Activated naive CD4-positive, alpha-beta T cell treated with anti-CD3 and anti-CD28 coated beads, Interleukin-2, amount 10 ng/mL, durations not matched to agents 7 days and 5 days (primary cell): ENCODE data around the gene CDRT4.
A peak's percentile ranks its signal among the peaks of the same experiment; 100 is the strongest.

Source experiments
- CTCF ChIA-PET: fragments of 350-600 bp; sonication (Branson Sonifier 250); formaldehyde crosslinking; loops from one replicate; lab custom pipeline; 2021; ENCODE audit warnings: antibody characterized with exemption; lab: Charles Lee
- DNase-seq: peaks from one replicate; pipeline ENCODE4 v3.0.0-alpha.2; 2020
- H3K27ac Mint-ChIP-seq: one replicate; pipeline ENCODE4 v1.8.0; 2021; ENCODE audit warnings: mild to moderate bottlenecking, moderate library complexity, mixed read lengths
- H3K27me3 Mint-ChIP-seq: one replicate; pipeline ENCODE4 v1.8.0; 2021; ENCODE audit warnings: mild to moderate bottlenecking, mixed read lengths
- H3K36me3 Mint-ChIP-seq: one replicate; pipeline ENCODE4 v1.8.0; 2021; ENCODE audit warnings: mixed read lengths
- H3K4me1 Mint-ChIP-seq: one replicate; pipeline ENCODE4 v1.8.0; 2021; ENCODE audit warnings: mixed read lengths
- H3K4me3 Mint-ChIP-seq: one replicate; pipeline ENCODE4 v1.8.0; 2021; ENCODE audit warnings: mild to moderate bottlenecking, moderate library complexity, mixed read lengths
- H3K9me3 Mint-ChIP-seq: one replicate; pipeline ENCODE4 v1.8.0; 2021; ENCODE audit warnings: mixed read lengths

Gene CDRT4

GRCh38 chr17:15457723-15458094 is 9.7 kb downstream of the CDRT4 start:
- H3K4me1 Mint-ChIP-seq = no peaks in the 10 kb centered on the region
- no peaks in the 10 kb centered on the region for H3K36me3 Mint-ChIP-seq
- no peaks in the 10 kb centered on the region for H3K27me3 Mint-ChIP-seq
- H3K27ac Mint-ChIP-seq = no peak overlapping the region
- CTCF ChIA-PET = no interaction called here
- no peak for DNase-seq
- H3K4me3 Mint-ChIP-seq = no peak overlapping the region
- peaks cover 6% of the 10 kb centered on the region for H3K9me3 Mint-ChIP-seq

- H3K27me3 Mint-ChIP-seq = no peaks in the 10 kb centered on the region
- H3K9me3 Mint-ChIP-seq = peaks cover 6% of the 10 kb centered on the region
- DNase-seq = no peak
- H3K27ac Mint-ChIP-seq = no peak overlapping the region
- H3K4me1 Mint-ChIP-seq = no peaks in the 10 kb centered on the region
- H3K36me3 Mint-ChIP-seq = no peaks in the 10 kb centered on the region
- no peak overlapping the region for H3K4me3 Mint-ChIP-seq
- CTCF ChIA-PET = interaction anchor here (0.7 kb wide), 1 partner anchor 21 kb away, joined by 3 read pairs; no protein-coding TSS in a partner anchor
Observed at GRCh38 chr17:15456972-15457722, 10.3 kb downstream of the CDRT4 start.

GRCh38 chr17:15456496-15456895 is 10.9 kb downstream of the CDRT4 start:
- Mint-ChIP-seq H3K9me3 (peaks cover 6% of the 10 kb centered on the region), H3K36me3 (no peaks in the 10 kb centered on the region), H3K4me1 (no peaks in the 10 kb centered on the region), H3K4me3 (no peak overlapping the region), H3K27me3 (no peaks in the 10 kb centered on the region), H3K27ac (no peak overlapping the region)
- CTCF ChIA-PET = interaction anchor here (0.7 kb wide), 1 partner anchor 20 kb away, joined by 3 read pairs; no protein-coding TSS in a partner anchor
- DNase-seq = no peak

GRCh38 chr17:15454346-15454745 is 13.1 kb downstream of the CDRT4 start:
- no peak for DNase-seq
- CTCF ChIA-PET = no interaction called here
- H3K4me3 Mint-ChIP-seq = no peak overlapping the region

GRCh38 chr17:15453782-15454181 is 13.6 kb downstream of the CDRT4 start:
- H3K4me3 Mint-ChIP-seq = no peak overlapping the region
- H3K9me3 Mint-ChIP-seq = peaks cover 6% of the 10 kb centered on the region
- CTCF ChIA-PET = no interaction called here
- no peak overlapping the region for H3K27ac Mint-ChIP-seq
- DNase-seq = no peak
- H3K27me3 Mint-ChIP-seq = no peaks in the 10 kb centered on the region
- no peaks in the 10 kb centered on the region for H3K36me3 Mint-ChIP-seq
- no peaks in the 10 kb centered on the region for H3K4me1 Mint-ChIP-seq

More at GRCh38 chr17:15454346-15454745, 13.1 kb downstream of the CDRT4 start:
- no peaks in the 10 kb centered on the region for H3K36me3 Mint-ChIP-seq
- no peaks in the 10 kb centered on the region for H3K27me3 Mint-ChIP-seq
- H3K4me1 Mint-ChIP-seq = no peaks in the 10 kb centered on the region
- H3K9me3 Mint-ChIP-seq = peaks cover 6% of the 10 kb centered on the region
- H3K27ac Mint-ChIP-seq = no peak overlapping the region

GRCh38 chr17:15453246-15453645 is 14.2 kb downstream of the CDRT4 start:
- H3K36me3 Mint-ChIP-seq = no peaks in the 10 kb centered on the region
- DNase-seq = no peak
- H3K27ac Mint-ChIP-seq = no peak overlapping the region
- H3K4me1 Mint-ChIP-seq = no peaks in the 10 kb centered on the region
- H3K4me3 Mint-ChIP-seq = no peak overlapping the region
- H3K27me3 Mint-ChIP-seq = no peaks in the 10 kb centered on the region
- peaks cover 6% of the 10 kb centered on the region for H3K9me3 Mint-ChIP-seq
- CTCF ChIA-PET = no interaction called here

- Mint-ChIP-seq H3K4me1 (no peaks in the 10 kb centered on the region), H3K36me3 (no peaks in the 10 kb centered on the region), H3K27ac (no peak overlapping the region), H3K4me3 (no peak overlapping the region), H3K9me3 (peaks cover 6% of the 10 kb centered on the region), H3K27me3 (no peaks in the 10 kb centered on the region)
- DNase-seq = no peak
- CTCF ChIA-PET = no interaction called here
Observed at GRCh38 chr17:15452746-15453145, 14.7 kb downstream of the CDRT4 start.

GRCh38 chr17:15451680-15452079 is 15.7 kb downstream of the CDRT4 start:
- CTCF ChIA-PET = no interaction called here
- Mint-ChIP-seq H3K36me3 (no peaks in the 10 kb centered on the region), H3K4me3 (no peak overlapping the region), H3K27me3 (no peaks in the 10 kb centered on the region), H3K27ac (no peak overlapping the region), H3K4me1 (no peaks in the 10 kb centered on the region), H3K9me3 (peaks cover 6% of the 10 kb centered on the region)
- no peak for DNase-seq

GRCh38 chr17:15448580-15448956 is 18.9 kb downstream of the CDRT4 start:
- Mint-ChIP-seq H3K4me1 (peaks cover 10% of the 10 kb centered on the region), H3K9me3 (no peaks in the 10 kb centered on the region), H3K27me3 (peaks cover 5% of the 10 kb centered on the region), H3K4me3 (no peak overlapping the region), H3K36me3 (no peaks in the 10 kb centered on the region), H3K27ac (no peak overlapping the region)
- no peak for DNase-seq
- CTCF ChIA-PET = no interaction called here

- H3K27me3 Mint-ChIP-seq = peaks cover 5% of the 10 kb centered on the region
- no peaks in the 10 kb centered on the region for H3K36me3 Mint-ChIP-seq
- no peak overlapping the region for H3K27ac Mint-ChIP-seq
- no peak overlapping the region for H3K4me3 Mint-ChIP-seq
- DNase-seq = no peak
- no peaks in the 10 kb centered on the region for H3K9me3 Mint-ChIP-seq
- CTCF ChIA-PET = no interaction called here
- peaks cover 10% of the 10 kb centered on the region for H3K4me1 Mint-ChIP-seq
Observed at GRCh38 chr17:15447928-15448579, 19.4 kb downstream of the CDRT4 start.

GRCh38 chr17:15446036-15446435 is 21.4 kb downstream of the CDRT4 start:
- CTCF ChIA-PET = no interaction called here
- no peak for DNase-seq
- H3K4me3 Mint-ChIP-seq = no peak overlapping the region
- no peaks in the 10 kb centered on the region for H3K9me3 Mint-ChIP-seq
- no peak overlapping the region for H3K27ac Mint-ChIP-seq
- peaks cover 5% of the 10 kb centered on the region for H3K27me3 Mint-ChIP-seq
- H3K36me3 Mint-ChIP-seq = no peaks in the 10 kb centered on the region
- H3K4me1 Mint-ChIP-seq = peaks cover 10% of the 10 kb centered on the region

GRCh38 chr17:15444805-15445204 is 22.6 kb downstream of the CDRT4 start:
- peak; percentile 50 for DNase-seq

GRCh38 chr17:15442311-15443180 is 24.9 kb downstream of the CDRT4 start:
- Mint-ChIP-seq H3K4me1 (peaks cover 11% of the 10 kb centered on the region), H3K27ac (no peak overlapping the region), H3K9me3 (peaks cover 7% of the 10 kb centered on the region), H3K27me3 (peaks cover 5% of the 10 kb centered on the region), H3K4me3 (no peak overlapping the region), H3K36me3 (peaks cover under 1% of the 10 kb centered on the region)
- DNase-seq = no peak
- CTCF ChIA-PET = no interaction called here

More at GRCh38 chr17:15444805-15445204, 22.6 kb downstream of the CDRT4 start:
- CTCF ChIA-PET = no interaction called here
- peaks cover 10% of the 10 kb centered on the region for H3K4me1 Mint-ChIP-seq
- H3K27ac Mint-ChIP-seq = no peak overlapping the region
- H3K9me3 Mint-ChIP-seq = no peaks in the 10 kb centered on the region
- H3K36me3 Mint-ChIP-seq = no peaks in the 10 kb centered on the region
- H3K4me3 Mint-ChIP-seq = no peak overlapping the region
- peaks cover 5% of the 10 kb centered on the region for H3K27me3 Mint-ChIP-seq

- H3K4me1 Mint-ChIP-seq = peaks cover 23% of the 10 kb centered on the region
- CTCF ChIA-PET = no interaction called here
- peaks cover 13% of the 10 kb centered on the region for H3K36me3 Mint-ChIP-seq
Observed at GRCh38 chr17:15441315-15441714, 26.1 kb downstream of the CDRT4 start.

More at GRCh38 chr17:15441315-15441714, 26.1 kb downstream of the CDRT4 start:
- Mint-ChIP-seq H3K4me3 (no peak overlapping the region), H3K27me3 (peaks cover 5% of the 10 kb centered on the region), H3K9me3 (peaks cover 16% of the 10 kb centered on the region), H3K27ac (no peak overlapping the region)
- DNase-seq = no peak
